ENCODE data around the gene VAPA. TPM values are rescaled to one million over a fixed set of nuclear protein-coding genes. Genes with fewer than 3 reads are reported as not detected.

Gene VAPA
- total RNA-seq, 6 experiments from 2014 or later = 69.6 to 149 (median 90.7) TPM

- intact Hi-C loops (cut with DNase I) = no loop called here
- Histone ChIP-seq H3K27ac (no peak overlapping the region), H3K36me3 (no peaks in the 10 kb centered on the region), H3K27me3 (no peaks in the 10 kb centered on the region), H3K4me3 (no peak overlapping the region), H3K9me3 (no peaks in the 10 kb centered on the region), H3K4me1 (peaks cover 0 to 5% (median 0%) of the 10 kb centered on the region in 4 donors)
- DNase-seq (no peak), ATAC-seq (no peak)
- WGBS (ENCODE audit: insufficient coverage, low coverage, low lambda C conversion rate, missing lambda C conversion rate) = 70% methylated on average over 5 of the region's 5 CpGs
- no peak for TF ChIP-seq CTCF (IDR thresholded peaks at IDR 0.05)
- TF ChIP-seq POLR2A (IDR thresholded peaks at IDR 0.05) = no peak
Measured at GRCh38 chr18:9984080-9984479, 70.3 kb downstream of the VAPA start.

GRCh38 chr18:9985641-9986040 is 71.8 kb downstream of the VAPA start:
- no peaks in the 10 kb centered on the region for H3K36me3 ChIP-seq
- no peaks in the 10 kb centered on the region for H3K9me3 ChIP-seq
- 56% methylated on average over 3 of the region's 4 CpGs for WGBS (ENCODE audit: insufficient coverage, low coverage, low lambda C conversion rate, missing lambda C conversion rate)
- intact Hi-C loops (cut with DNase I) = no loop called here
- H3K4me1 ChIP-seq = peaks cover 0 to 5% (median 0%) of the 10 kb centered on the region in 4 donors
- H3K27ac ChIP-seq = no peak overlapping the region
- no peak for DNase-seq
- no peaks in the 10 kb centered on the region for H3K27me3 ChIP-seq
- no peak overlapping the region for H3K4me3 ChIP-seq
- no peak for ATAC-seq
- no peak for TF ChIP-seq CTCF (IDR thresholded peaks at IDR 0.05)

GRCh38 chr18:9986156-9986930 is 72.5 kb downstream of the VAPA start:
- Histone ChIP-seq H3K36me3 (no peaks in the 10 kb centered on the region), H3K9me3 (no peaks in the 10 kb centered on the region), H3K27me3 (no peaks in the 10 kb centered on the region), H3K27ac (no peak overlapping the region), H3K4me1 (peaks cover 0 to 5% (median 0%) of the 10 kb centered on the region in 4 donors), H3K4me3 (no peak overlapping the region)
- TF ChIP-seq POLR2A (IDR thresholded peaks at IDR 0.05) (no peak), CTCF (IDR thresholded peaks at IDR 0.05) (no peak)
- no peak for DNase-seq
- intact Hi-C loops (cut with DNase I) = no loop called here
- ATAC-seq = no peak
- WGBS (ENCODE audit: insufficient coverage, low coverage, low lambda C conversion rate, missing lambda C conversion rate) = 81% methylated on average over 16 of the region's 17 CpGs

GRCh38 chr18:9987345-9987744 is 73.5 kb downstream of the VAPA start:
- Histone ChIP-seq H3K4me3 (no peak overlapping the region), H3K27ac (no peak overlapping the region), H3K27me3 (no peaks in the 10 kb centered on the region), H3K4me1 (peaks cover 0 to 5% (median 0%) of the 10 kb centered on the region in 4 donors), H3K9me3 (no peaks in the 10 kb centered on the region), H3K36me3 (no peaks in the 10 kb centered on the region)
- DNase-seq (no peak), ATAC-seq (no peak)
- no peak for TF ChIP-seq CTCF (IDR thresholded peaks at IDR 0.05)
- TF ChIP-seq POLR2A (IDR thresholded peaks at IDR 0.05) = no peak
- intact Hi-C loops (cut with DNase I) = no loop called here
- 53% methylated on average over 7 of the region's 8 CpGs for WGBS (ENCODE audit: insufficient coverage, low coverage, low lambda C conversion rate, missing lambda C conversion rate)

All from right lobe of liver (tissue), 6 donors.